Hepatocyte (in vitro differentiated cells): Measurements from ENCODE around the gene ZNF443. TPM values are rescaled to one million over a fixed set of nuclear protein-coding genes. Genes with fewer than 3 reads are reported as not detected.
"Not testable (repeated sequence)": the region's sequence is repeated elsewhere in the genome, so short reads cannot be mapped to it uniquely, and the experiment has no call there.

ENCODE experiments used
- DNase-seq: peaks from one replicate; pipeline ENCODE4 v3.0.0-alpha.2; 2016; ENCODE audit warnings: low spot score
- H2AFZ ChIP-seq: fragments of 200-600 bp; sonication (generic); 2 replicates; pipeline ENCODE4 v1.6.0; 2016; ENCODE audit warnings: antibody characterized with exemption, mild to moderate bottlenecking
- H3K27ac ChIP-seq: fragments of 200-600 bp; sonication (generic); 2 replicates; pipeline ENCODE4 v1.5.1; 2016; ENCODE audit warnings: mild to moderate bottlenecking
- H3K27me3 ChIP-seq: fragments of 200-600 bp; sonication (generic); 2 replicates; pipeline ENCODE4 v1.6.1; 2016
- H3K36me3 ChIP-seq: fragments of 200-600 bp; sonication (generic); replicated peaks from 2 replicates; pipeline ENCODE4 v1.5.1; 2016; ENCODE audit warnings: low read depth; ENCODE audit not compliant: insufficient read depth
- H3K4me1 ChIP-seq: fragments of 200-600 bp; sonication (generic); 2 replicates; pipeline ENCODE4 v1.5.1; 2016; ENCODE audit warnings: mild to moderate bottlenecking, moderate library complexity; ENCODE audit not compliant: insufficient read depth
- H3K4me2 ChIP-seq: fragments of 200-600 bp; sonication (generic); 2 replicates; pipeline ENCODE4 v1.6.0; 2016
- H3K4me3 ChIP-seq: fragments of 200-600 bp; sonication (generic); 2 replicates; pipeline ENCODE4 v1.5.1; 2016; ENCODE audit warnings: mild to moderate bottlenecking
- H3K79me2 ChIP-seq: fragments of 200-600 bp; sonication (generic); 2 replicates; pipeline ENCODE4 v1.6.0; 2017; ENCODE audit warnings: mild to moderate bottlenecking
- H3K9me2 ChIP-seq: fragments of 200-600 bp; sonication (generic); replicated peaks from 2 replicates; pipeline ENCODE4 v1.6.0; 2017; ENCODE audit warnings: mild to moderate bottlenecking; ENCODE audit not compliant: insufficient read depth
- H3K9me3 ChIP-seq: fragments of 200-600 bp; sonication (generic); 2 replicates; pipeline ENCODE4 v1.5.1; 2016; ENCODE audit warnings: low read depth, mild to moderate bottlenecking
- H4K20me1 ChIP-seq: fragments of 200-600 bp; sonication (generic); 2 replicates; pipeline ENCODE4 v1.6.0; 2016; ENCODE audit warnings: mild to moderate bottlenecking; ENCODE audit not compliant: insufficient read depth, poor library complexity, severe bottlenecking
- EZH2 ChIP-seq: fragments of 200-600 bp; sonication (generic); IDR thresholded peaks from 2 replicates; pipeline ENCODE4 v1.6.1; 2016; ENCODE audit warnings: antibody characterized with exemption, mild to moderate bottlenecking, borderline replicate concordance
- EZH2phosphoT487 ChIP-seq: fragments of 200-600 bp; sonication (generic); IDR thresholded peaks from one replicate; pipeline ENCODE4 v1.6.1; 2018; ENCODE audit warnings: antibody characterized with exemption, mild to moderate bottlenecking, low read depth, moderate library complexity; ENCODE audit not compliant: unreplicated experiment, severe bottlenecking
- WGBS: methylation state at CpG from one replicate; pipeline ENCODE4 v1.1.6; 2016; ENCODE audit warnings: low lambda C conversion rate; ENCODE audit errors: missing lambda C conversion rate; 5-methylcytosine and 5-hydroxymethylcytosine counted together
- polyA plus RNA-seq: library from polyadenylated mRNA; unstranded; fragments of >200 nt; fragmentation: Nextera tagmentation; extraction: Ambion mirVana; gene quantifications from 2 replicates; pipeline ENCODE4 v1.2.1, GENCODE V29; 2016
- total RNA-seq: library from RNA; depleted of rRNA; stranded (reverse); fragments of >200 nt; gene quantifications from 2 replicates; pipeline ENCODE4 v1.2.3, GENCODE V29; 2014
- TF ChIP-seq, protein P1 (sequence below): fragments of 200-600 bp; sonication (generic); IDR thresholded peaks from 2 replicates; pipeline ENCODE4 v1.5.1; 2016; ENCODE audit warnings: antibody characterized with exemption, mild to moderate bottlenecking; ENCODE audit not compliant: poor library complexity

The ZNF443 gene
- 6.0 and 7.5 TPM in 2 replicates for total RNA-seq
- polyA plus RNA-seq: 1.9 and 3.2 TPM in 2 replicates

DNA sequence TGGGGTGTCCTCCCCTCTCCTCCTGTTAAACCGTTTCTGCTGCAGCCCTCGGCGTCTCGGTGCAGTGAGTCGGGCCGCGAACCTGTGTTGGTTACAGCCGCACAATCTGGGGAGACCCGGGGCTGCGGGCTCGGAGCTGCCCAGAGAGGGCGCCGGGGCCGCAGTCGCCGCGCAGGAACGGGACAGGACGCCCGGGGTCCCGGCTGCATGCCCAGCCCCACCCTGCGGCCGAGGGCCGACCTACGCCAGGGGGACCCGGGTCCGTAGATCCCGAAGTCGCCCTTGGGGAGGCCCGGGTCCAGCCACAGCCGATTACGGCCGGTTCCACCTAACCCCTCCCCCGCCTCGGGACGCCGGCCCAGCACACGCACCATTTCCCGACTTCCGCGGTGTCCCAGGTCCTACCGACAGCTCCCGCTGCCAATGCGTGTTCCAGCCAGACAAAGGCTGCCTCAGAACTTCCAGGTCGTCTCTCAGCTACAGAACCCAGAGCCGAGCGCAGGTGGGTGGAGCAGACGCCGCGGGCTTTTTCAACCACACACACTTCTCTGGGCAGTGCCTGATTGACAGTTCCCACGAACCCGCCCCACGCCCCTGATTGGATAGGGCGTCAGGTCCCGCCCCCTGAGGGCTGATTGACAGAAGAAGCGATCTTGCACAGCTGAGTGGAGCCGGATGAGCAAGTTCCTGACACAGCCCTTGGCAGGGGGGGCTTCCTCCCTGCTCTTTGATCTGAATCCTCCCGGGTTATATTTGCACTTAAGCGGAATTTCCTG, at the start of gene ZNF443:
Gene ZNF443 (minus strand): TSS at position 481 of the 776 bp plus-strand sequence. CDS start 107 bp downstream, at position 374.
- Histone ChIP-seq H3K9me2 (no peaks in the 10 kb centered on the region), H2AFZ (peak within 1 kb of the TSS; percentile 70), H3K27me3 (no peaks in the 10 kb centered on the region), H3K27ac (peak within 1 kb of the TSS; percentile 94), H3K9me3 (no peaks in the 10 kb centered on the region), H3K36me3 (no peaks in the 10 kb centered on the region), H3K79me2 (peaks cover 5% of the 10 kb centered on the region), H3K4me1 (no peaks in the 10 kb centered on the region), H4K20me1 (no peaks in the 10 kb centered on the region), H3K4me2 (peak within 1 kb of the TSS; percentile 89), H3K4me3 (peak within 1 kb of the TSS; percentile 83)
- under 1% methylated on average over 38 of the region's 59 CpGs for WGBS
- TF ChIP-seq EZH2phosphoT487 (no peak), EZH2 (no peak)
- TF ChIP-seq, protein P1, sequence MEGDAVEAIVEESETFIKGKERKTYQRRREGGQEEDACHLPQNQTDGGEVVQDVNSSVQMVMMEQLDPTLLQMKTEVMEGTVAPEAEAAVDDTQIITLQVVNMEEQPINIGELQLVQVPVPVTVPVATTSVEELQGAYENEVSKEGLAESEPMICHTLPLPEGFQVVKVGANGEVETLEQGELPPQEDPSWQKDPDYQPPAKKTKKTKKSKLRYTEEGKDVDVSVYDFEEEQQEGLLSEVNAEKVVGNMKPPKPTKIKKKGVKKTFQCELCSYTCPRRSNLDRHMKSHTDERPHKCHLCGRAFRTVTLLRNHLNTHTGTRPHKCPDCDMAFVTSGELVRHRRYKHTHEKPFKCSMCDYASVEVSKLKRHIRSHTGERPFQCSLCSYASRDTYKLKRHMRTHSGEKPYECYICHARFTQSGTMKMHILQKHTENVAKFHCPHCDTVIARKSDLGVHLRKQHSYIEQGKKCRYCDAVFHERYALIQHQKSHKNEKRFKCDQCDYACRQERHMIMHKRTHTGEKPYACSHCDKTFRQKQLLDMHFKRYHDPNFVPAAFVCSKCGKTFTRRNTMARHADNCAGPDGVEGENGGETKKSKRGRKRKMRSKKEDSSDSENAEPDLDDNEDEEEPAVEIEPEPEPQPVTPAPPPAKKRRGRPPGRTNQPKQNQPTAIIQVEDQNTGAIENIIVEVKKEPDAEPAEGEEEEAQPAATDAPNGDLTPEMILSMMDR: peak; percentile 6
- DNase-seq: peak; percentile 98

GRCh38 chr19:12486265-12486783, 45.5 kb upstream of the ZNF443 start:
- not testable (repeated sequence) for H3K27me3 ChIP-seq, DNase-seq, H3K36me3 ChIP-seq, H3K4me1 ChIP-seq, H3K27ac ChIP-seq, H3K4me2 ChIP-seq, H3K9me2 ChIP-seq, H3K4me3 ChIP-seq, H3K9me3 ChIP-seq, H4K20me1 ChIP-seq, H2AFZ ChIP-seq
- H3K79me2 ChIP-seq: peaks cover 30% of the 10 kb centered on the region
- WGBS: 94% methylated on average over 1 of the region's 1 CpG

- Histone ChIP-seq H3K36me3 (no peaks in the 10 kb centered on the region), H3K9me3 (no peaks in the 10 kb centered on the region), H3K9me2 (no peaks in the 10 kb centered on the region), H3K27ac (peak overlapping the region; percentile 92), H3K27me3 (no peaks in the 10 kb centered on the region), H4K20me1 (peaks cover 3% of the 10 kb centered on the region), H2AFZ (peak overlapping the region; percentile 95), H3K4me3 (no peak overlapping the region), H3K4me2 (peak overlapping the region; percentile 84), H3K4me1 (peaks cover 6% of the 10 kb centered on the region), H3K79me2 (peaks cover 37% of the 10 kb centered on the region)
- no peak for DNase-seq
- 71% methylated on average over 3 of the region's 3 CpGs for WGBS
- TF ChIP-seq, protein P1: no peak
- no peak for TF ChIP-seq EZH2phosphoT487
- no peak for TF ChIP-seq EZH2
Measured at GRCh38 chr19:12485571-12485970, 44.8 kb upstream of the ZNF443 start.

- DNase-seq: no peak
- Histone ChIP-seq H3K4me3 (peak overlapping the region; percentile 92), H2AFZ (peak overlapping the region; percentile 95), H3K36me3 (no peaks in the 10 kb centered on the region), H3K9me3 (no peaks in the 10 kb centered on the region), H3K9me2 (no peaks in the 10 kb centered on the region), H4K20me1 (peaks cover 3% of the 10 kb centered on the region), H3K27ac (peak overlapping the region; percentile 92), H3K4me1 (peaks cover 6% of the 10 kb centered on the region), H3K4me2 (peak overlapping the region; percentile 84), H3K79me2 (peaks cover 42% of the 10 kb centered on the region), H3K27me3 (no peaks in the 10 kb centered on the region)
- TF ChIP-seq EZH2: no peak
- TF ChIP-seq, protein P1: no peak
- no peak for TF ChIP-seq EZH2phosphoT487
- 9% methylated on average over 11 of the region's 11 CpGs for WGBS
Measured at GRCh38 chr19:12485052-12485416, 44.2 kb upstream of the ZNF443 start.
